Measurements from ENCODE around the gene CNTNAP5. TPM values are rescaled to one million over a fixed set of nuclear protein-coding genes. Genes with fewer than 3 reads are reported as not detected.

CNTNAP5 gene
- total and polyA plus RNA-seq, 2 donors (not counting 3 experiments of a cell fraction or from before 2014, with no cell fraction given), result not detected

GRCh38 chr2:124558277-124558905 lies 533.3 kb downstream of the CNTNAP5 start:
- Histone ChIP-seq H2AFZ (ENCODE audit: low read depth, low read length) (no peak overlapping the region), H3K27ac (ENCODE audit: insufficient read depth, low read depth, low read length) (no peak overlapping the region), H3K4me2 (ENCODE audit: insufficient read depth, low read length) (no peak overlapping the region), H4K20me1 (replicated peaks; ENCODE audit: control insufficient read depth, extremely low read depth, insufficient read depth, low read length) (no peaks in the 10 kb centered on the region), H3K9me3 (replicated peaks; ENCODE audit: control insufficient read depth, insufficient read depth, low read length) (peaks cover 6% of the 10 kb centered on the region), H3K27me3 (ENCODE audit: control insufficient read depth in 2 of 2, insufficient read depth in 2 of 2, low read length in 2 of 2) (no peaks in the 10 kb centered on the region), H3K36me3 (ENCODE audit: control insufficient read depth in 2 of 2, extremely low read depth in 1 of 2, insufficient read depth in 2 of 2, low read length in 2 of 2) (no peaks in the 10 kb centered on the region), H3K9ac (replicated peaks; ENCODE audit: extremely low read depth, insufficient read depth, low read length) (no peak overlapping the region), H3K4me1 (ENCODE audit: control insufficient read depth, extremely low read depth, insufficient read depth, low read length) (no peaks in the 10 kb centered on the region), H3K79me2 (ENCODE audit: control insufficient read depth, insufficient read depth, low read length) (no peaks in the 10 kb centered on the region), H3K9me1 (replicated peaks; ENCODE audit: control insufficient read depth, extremely low read depth, insufficient read depth, low read length) (no peaks in the 10 kb centered on the region), H3K4me3 (replicated peaks in 1 of 3; ENCODE audit: insufficient read depth in 1 of 3, low read depth in 1 of 3, low read length in 3 of 3) (no peak overlapping the region)
- dilution Hi-C loops (cut with MboI; ENCODE audit: extremely low pct_ligation_motif_present, low sequenced_read_pairs), result no loop called here
- DNase-seq (ENCODE audit: low read depth, low spot score) (no peak), FAIRE-seq (no peak)
- intact Hi-C loops (cut with micrococcal nuclease), result no loop called here
- TF ChIP-seq POLR2AphosphoS5 (IDR thresholded peaks at IDR 0.05; ENCODE audit: insufficient read depth, low read depth, low read length) (no peak), EZH2 (IDR thresholded peaks at IDR 0.05; ENCODE audit: borderline replicate concordance, low read depth, low read length, severe bottlenecking) (no peak), MYC (IDR thresholded peaks at IDR 0.05; ENCODE audit: low read depth, low read length) (no peak)
- POLR2A ChIA-PET, result no interaction called here
- CTCF ChIA-PET, result no interaction called here
- no TSS peak for BruUV-seq (replicated peaks)

- no peaks in the 10 kb centered on the region for H3K27me3 ChIP-seq (ENCODE audit: control insufficient read depth in 2 of 2, insufficient read depth in 2 of 2, low read length in 2 of 2)
- no peak overlapping the region for H3K27ac ChIP-seq (ENCODE audit: insufficient read depth, low read depth, low read length)
- H3K9ac ChIP-seq (replicated peaks; ENCODE audit: extremely low read depth, insufficient read depth, low read length), result no peak overlapping the region
- H3K4me2 ChIP-seq (ENCODE audit: insufficient read depth, low read length), result no peak overlapping the region
- CTCF ChIA-PET, result no interaction called here
- H3K4me3 ChIP-seq (replicated peaks in 1 of 3; ENCODE audit: insufficient read depth in 1 of 3, low read depth in 1 of 3, low read length in 3 of 3), result no peak overlapping the region
- no peaks in the 10 kb centered on the region for H4K20me1 ChIP-seq (replicated peaks; ENCODE audit: control insufficient read depth, extremely low read depth, insufficient read depth, low read length)
- TF ChIP-seq EZH2 (IDR thresholded peaks at IDR 0.05; ENCODE audit: borderline replicate concordance, low read depth, low read length, severe bottlenecking), result no peak
- TF ChIP-seq MYC (IDR thresholded peaks at IDR 0.05; ENCODE audit: low read depth, low read length), result no peak
- no peak for TF ChIP-seq FOS (IDR thresholded peaks at IDR 0.05; ENCODE audit: borderline replicate concordance, insufficient read depth, low read length)
- TF ChIP-seq, protein P1, sequence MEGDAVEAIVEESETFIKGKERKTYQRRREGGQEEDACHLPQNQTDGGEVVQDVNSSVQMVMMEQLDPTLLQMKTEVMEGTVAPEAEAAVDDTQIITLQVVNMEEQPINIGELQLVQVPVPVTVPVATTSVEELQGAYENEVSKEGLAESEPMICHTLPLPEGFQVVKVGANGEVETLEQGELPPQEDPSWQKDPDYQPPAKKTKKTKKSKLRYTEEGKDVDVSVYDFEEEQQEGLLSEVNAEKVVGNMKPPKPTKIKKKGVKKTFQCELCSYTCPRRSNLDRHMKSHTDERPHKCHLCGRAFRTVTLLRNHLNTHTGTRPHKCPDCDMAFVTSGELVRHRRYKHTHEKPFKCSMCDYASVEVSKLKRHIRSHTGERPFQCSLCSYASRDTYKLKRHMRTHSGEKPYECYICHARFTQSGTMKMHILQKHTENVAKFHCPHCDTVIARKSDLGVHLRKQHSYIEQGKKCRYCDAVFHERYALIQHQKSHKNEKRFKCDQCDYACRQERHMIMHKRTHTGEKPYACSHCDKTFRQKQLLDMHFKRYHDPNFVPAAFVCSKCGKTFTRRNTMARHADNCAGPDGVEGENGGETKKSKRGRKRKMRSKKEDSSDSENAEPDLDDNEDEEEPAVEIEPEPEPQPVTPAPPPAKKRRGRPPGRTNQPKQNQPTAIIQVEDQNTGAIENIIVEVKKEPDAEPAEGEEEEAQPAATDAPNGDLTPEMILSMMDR (IDR thresholded peaks at IDR 0.05; ENCODE audit: extremely low read depth in 1 of 2, insufficient read depth in 1 of 2, low read depth in 1 of 2, low read length in 2 of 2), result no peak
- TF ChIP-seq, protein P2, sequence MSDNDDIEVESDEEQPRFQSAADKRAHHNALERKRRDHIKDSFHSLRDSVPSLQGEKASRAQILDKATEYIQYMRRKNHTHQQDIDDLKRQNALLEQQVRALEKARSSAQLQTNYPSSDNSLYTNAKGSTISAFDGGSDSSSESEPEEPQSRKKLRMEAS (IDR thresholded peaks at IDR 0.05; ENCODE audit: insufficient read depth, insufficient read length), result no peak
- TF ChIP-seq POLR2AphosphoS5 (IDR thresholded peaks at IDR 0.05; ENCODE audit: insufficient read depth, low read depth, low read length), result no peak
- TF ChIP-seq POLR2A (IDR thresholded peaks at IDR 0.05; ENCODE audit: low read depth, low read length), result no peak
- TF ChIP-seq JUN (IDR thresholded peaks at IDR 0.05; ENCODE audit: borderline replicate concordance, insufficient read depth, insufficient read length, low read depth), result no peak
- no peak for TF ChIP-seq GATA2 (IDR thresholded peaks at IDR 0.05; ENCODE audit: insufficient read depth, insufficient read length, low read depth, low read length)
- H3K36me3 ChIP-seq (ENCODE audit: control insufficient read depth in 2 of 2, extremely low read depth in 1 of 2, insufficient read depth in 2 of 2, low read length in 2 of 2), result no peaks in the 10 kb centered on the region
- H3K79me2 ChIP-seq (ENCODE audit: control insufficient read depth, insufficient read depth, low read length), result no peaks in the 10 kb centered on the region
- no TSS peak for BruUV-seq (replicated peaks)
- no peaks in the 10 kb centered on the region for H3K4me1 ChIP-seq (ENCODE audit: control insufficient read depth, extremely low read depth, insufficient read depth, low read length)
- peaks cover 6% of the 10 kb centered on the region for H3K9me3 ChIP-seq (replicated peaks; ENCODE audit: control insufficient read depth, insufficient read depth, low read length)
- H3K9me1 ChIP-seq (replicated peaks; ENCODE audit: control insufficient read depth, extremely low read depth, insufficient read depth, low read length), result no peaks in the 10 kb centered on the region
- no peak for DNase-seq (ENCODE audit: low read depth, low spot score)
- dilution Hi-C loops (cut with MboI; ENCODE audit: extremely low pct_ligation_motif_present, low sequenced_read_pairs) (no loop called here), intact Hi-C loops (cut with micrococcal nuclease) (no loop called here)
- H2AFZ ChIP-seq (ENCODE audit: low read depth, low read length), result no peak overlapping the region
- POLR2A ChIA-PET, result no interaction called here
- no peak for FAIRE-seq
Observed at GRCh38 chr2:124559236-124559635, 534.1 kb downstream of the CNTNAP5 start.

All from endothelial cell of umbilical vein (primary cell).